Osteocyte (in vitro differentiated cells): ENCODE measurements around the gene TWIST2. TPM values are rescaled to one million over a fixed set of nuclear protein-coding genes. Genes with fewer than 3 reads are reported as not detected.

Source experiments
- DNase-seq: peaks from one replicate; pipeline ENCODE4 v3.0.0; 2021; ENCODE audit warnings: mixed read lengths; ENCODE audit not compliant: unreplicated experiment; ENCODE audit errors: extremely low spot score
- H3K27ac Mint-ChIP-seq: one replicate; pipeline ENCODE4 v1.8.0; 2021; ENCODE audit warnings: mild to moderate bottlenecking, mixed read lengths; ENCODE audit not compliant: unreplicated experiment
- H3K27me3 Mint-ChIP-seq: one replicate; pipeline ENCODE4 v1.8.0; 2021; ENCODE audit warnings: mixed read lengths; ENCODE audit not compliant: unreplicated experiment
- H3K36me3 Mint-ChIP-seq: one replicate; pipeline ENCODE4 v1.8.0; 2021; ENCODE audit warnings: mixed read lengths; ENCODE audit not compliant: unreplicated experiment
- H3K4me1 Mint-ChIP-seq: one replicate; pipeline ENCODE4 v1.8.0; 2021; ENCODE audit warnings: mixed read lengths; ENCODE audit not compliant: unreplicated experiment
- H3K4me3 Mint-ChIP-seq: one replicate; pipeline ENCODE4 v1.8.0; 2021; ENCODE audit warnings: mild to moderate bottlenecking, moderate library complexity, mixed read lengths; ENCODE audit not compliant: unreplicated experiment
- H3K9me3 Mint-ChIP-seq: one replicate; pipeline ENCODE4 v1.8.0; 2021; ENCODE audit warnings: mixed read lengths; ENCODE audit not compliant: unreplicated experiment
- CTCF ChIP-seq: fragments of 200-600 bp; sonication (generic); IDR thresholded peaks from 2 replicates; pipeline ENCODE4 v1.5.0; 2021; ENCODE audit warnings: antibody characterized with exemption, mild to moderate bottlenecking, moderate library complexity
- total RNA-seq: library from RNA; stranded (reverse); gene quantifications from 2 replicates; pipeline ENCODE4 v1.2.1, GENCODE V29; 2021

Gene TWIST2
- total RNA-seq, 1 donor from 2014 or later = 6.0 TPM

- Mint-ChIP-seq H3K4me1 (peaks cover 57% of the 10 kb centered on the region), H3K9me3 (no peaks in the 10 kb centered on the region), H3K27ac (peak overlapping the region; percentile 97), H3K36me3 (no peaks in the 10 kb centered on the region), H3K4me3 (peak overlapping the region; percentile 5), H3K27me3 (no peaks in the 10 kb centered on the region)
- DNase-seq = no peak
- no peak for TF ChIP-seq CTCF
These were observed 15.9 kb downstream of the TWIST2 start for GRCh38 chr2:238863749-238864206.

- Mint-ChIP-seq H3K4me3 (peak overlapping the region; percentile 5), H3K27me3 (no peaks in the 10 kb centered on the region), H3K27ac (peak overlapping the region; percentile 97), H3K4me1 (peaks cover 63% of the 10 kb centered on the region), H3K9me3 (no peaks in the 10 kb centered on the region), H3K36me3 (no peaks in the 10 kb centered on the region)
- TF ChIP-seq CTCF = no peak
- DNase-seq = peak; percentile 94
These were observed 16.5 kb downstream of the TWIST2 start for GRCh38 chr2:238864207-238865014.

GRCh38 chr2:238865015-238865719 lies 17.3 kb downstream of the TWIST2 start:
- Mint-ChIP-seq H3K9me3 (no peaks in the 10 kb centered on the region), H3K4me1 (peaks cover 63% of the 10 kb centered on the region), H3K36me3 (no peaks in the 10 kb centered on the region), H3K27ac (peak overlapping the region; percentile 97), H3K4me3 (no peak overlapping the region), H3K27me3 (no peaks in the 10 kb centered on the region)
- no peak for DNase-seq
- no peak for TF ChIP-seq CTCF

GRCh38 chr2:238865744-238866355 lies 18.0 kb downstream of the TWIST2 start:
- H3K27ac Mint-ChIP-seq = no peak overlapping the region

More at GRCh38 chr2:238865744-238866355, 18.0 kb downstream of the TWIST2 start:
- DNase-seq = no peak
- Mint-ChIP-seq H3K9me3 (no peaks in the 10 kb centered on the region), H3K27me3 (no peaks in the 10 kb centered on the region), H3K4me1 (peaks cover 63% of the 10 kb centered on the region), H3K36me3 (no peaks in the 10 kb centered on the region), H3K4me3 (no peak overlapping the region)
- no peak for TF ChIP-seq CTCF
